HG03558 (cell line): ENCODE data around the gene POFUT2.

Source experiments
- ATAC-seq: cut with Tn5 transposase; IDR thresholded peaks from one replicate; pipeline ENCODE4 v1.9.1; 2021; ENCODE audit warnings: moderate number of reproducible peaks; ENCODE audit not compliant: unreplicated experiment; ENCODE audit errors: extremely low read depth

POFUT2 gene, protein sequence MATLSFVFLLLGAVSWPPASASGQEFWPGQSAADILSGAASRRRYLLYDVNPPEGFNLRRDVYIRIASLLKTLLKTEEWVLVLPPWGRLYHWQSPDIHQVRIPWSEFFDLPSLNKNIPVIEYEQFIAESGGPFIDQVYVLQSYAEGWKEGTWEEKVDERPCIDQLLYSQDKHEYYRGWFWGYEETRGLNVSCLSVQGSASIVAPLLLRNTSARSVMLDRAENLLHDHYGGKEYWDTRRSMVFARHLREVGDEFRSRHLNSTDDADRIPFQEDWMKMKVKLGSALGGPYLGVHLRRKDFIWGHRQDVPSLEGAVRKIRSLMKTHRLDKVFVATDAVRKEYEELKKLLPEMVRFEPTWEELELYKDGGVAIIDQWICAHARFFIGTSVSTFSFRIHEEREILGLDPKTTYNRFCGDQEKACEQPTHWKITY

DNA sequence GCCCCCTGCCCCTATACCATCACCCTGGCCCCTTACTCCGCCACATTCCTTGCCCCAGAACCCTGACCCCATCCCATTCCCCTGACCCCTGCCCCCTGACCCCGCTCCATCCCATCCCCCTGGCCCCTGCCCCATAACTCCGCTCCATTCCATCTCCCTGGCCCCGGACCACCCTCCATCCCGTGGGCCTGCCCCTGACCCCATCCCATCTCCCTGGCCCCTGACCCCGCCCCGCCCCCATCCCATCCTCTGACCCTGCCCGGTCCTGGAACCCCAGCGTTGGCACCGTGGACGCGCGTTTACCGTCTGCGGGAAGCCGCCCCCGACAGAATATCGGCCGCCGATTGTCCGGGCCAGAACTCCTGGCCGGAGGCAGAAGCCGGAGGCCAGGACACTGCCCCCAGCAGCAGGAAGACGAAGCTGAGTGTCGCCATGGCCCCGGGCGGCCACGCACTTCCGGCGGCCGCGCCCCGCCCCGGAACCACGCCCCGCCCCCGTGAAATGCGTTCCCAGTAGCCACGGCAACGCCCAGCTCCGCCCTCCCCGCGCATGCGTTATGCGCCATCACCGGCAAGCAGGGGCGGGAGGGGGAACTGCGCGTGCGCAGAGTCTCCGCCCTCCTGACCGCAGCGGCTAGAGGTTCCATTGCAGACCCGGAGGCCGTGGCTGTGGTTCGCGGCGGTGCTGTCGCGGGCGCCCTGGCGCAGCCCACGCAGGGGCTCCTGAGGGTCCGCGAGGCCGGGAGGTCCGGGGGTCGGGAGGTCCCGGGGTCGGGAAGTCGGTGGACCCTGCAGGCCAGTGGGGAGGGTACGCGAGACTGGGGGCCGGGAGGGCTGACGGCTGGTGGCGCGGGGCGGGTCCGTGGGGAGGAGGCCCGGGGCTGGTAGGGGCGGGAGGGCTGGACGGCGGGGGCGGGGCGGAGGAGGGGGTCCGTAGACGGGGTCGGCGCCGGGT, at the start of gene POFUT2:
POFUT2 (minus strand) TSS at position 458 of the 954 bp plus-strand sequence; CDS start at position 434, 24 bp downstream.
- no peak for ATAC-seq

DNA sequence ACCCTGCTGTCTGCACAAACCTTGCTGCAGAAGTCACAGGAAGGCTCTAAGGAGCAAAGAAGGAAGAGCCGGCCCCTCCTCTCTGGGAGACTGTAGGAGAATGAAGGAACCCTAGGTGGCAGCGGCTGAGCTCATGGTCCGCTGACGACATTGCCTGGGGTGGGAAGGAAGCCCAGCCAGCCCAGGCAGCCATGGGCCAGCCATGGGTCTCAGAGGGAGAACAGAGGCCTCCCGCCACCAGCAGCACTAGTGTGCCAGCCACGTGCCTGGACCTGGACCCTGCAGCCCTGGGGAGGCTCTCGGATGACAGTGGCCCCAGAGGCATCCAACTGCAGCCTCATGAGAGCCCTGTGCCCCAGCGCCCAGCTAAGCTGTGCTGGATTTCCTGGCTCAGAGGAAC, 49.2 kb upstream of the POFUT2 start:
- ATAC-seq, result no peak

DNA sequence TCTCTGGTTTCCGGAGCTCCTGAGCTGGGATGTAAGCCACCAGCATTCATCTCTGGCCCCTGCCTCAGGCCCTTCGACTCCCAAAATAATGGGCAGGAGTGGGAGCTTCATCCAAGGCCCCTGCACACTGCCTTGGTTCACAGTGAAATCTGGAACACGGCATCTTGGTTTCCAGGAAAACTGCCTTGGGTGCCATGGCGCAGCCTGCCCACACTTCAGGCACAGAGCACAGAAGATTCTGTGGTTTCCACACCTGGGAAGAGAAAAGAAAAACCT, 48.8 kb upstream of the POFUT2 start:
- ATAC-seq, result no peak

DNA sequence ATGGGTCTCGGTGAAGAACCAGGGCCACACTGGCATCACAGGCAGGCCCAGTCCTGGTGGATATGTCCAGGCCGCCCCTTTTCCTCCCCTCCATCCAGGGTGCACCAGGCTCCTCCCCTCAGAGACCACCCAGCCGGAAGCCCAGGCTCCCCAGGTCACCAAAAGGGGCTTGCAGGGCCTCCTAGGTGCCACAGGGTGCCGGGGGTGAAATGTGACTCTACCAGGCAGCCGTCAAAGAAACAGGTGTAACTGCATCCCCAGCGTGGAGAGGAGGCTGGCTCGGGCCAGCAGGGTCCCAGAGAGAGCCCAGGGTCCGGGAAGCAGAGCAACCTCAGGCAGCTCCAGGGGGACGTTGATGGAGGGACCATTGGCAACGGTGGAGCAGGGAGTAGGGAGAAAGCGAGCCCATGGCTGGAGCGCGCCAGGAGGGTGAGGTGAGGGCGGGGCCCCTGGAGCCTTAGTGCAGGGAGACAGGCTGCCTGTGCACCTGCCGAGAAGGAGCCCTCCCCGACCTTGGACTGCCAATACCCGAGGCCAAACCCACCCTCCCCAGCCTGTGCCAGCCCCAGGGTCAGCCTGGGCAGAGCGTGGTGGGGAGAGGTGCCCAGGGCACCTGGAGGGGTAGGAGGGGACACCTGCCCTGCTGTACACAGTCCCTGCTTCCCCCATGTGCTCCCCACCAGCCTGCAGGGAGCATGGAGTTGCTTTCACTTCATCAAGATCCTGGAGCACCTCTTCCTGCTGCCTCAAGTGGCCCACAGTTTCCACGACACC, 48.3 kb upstream of the POFUT2 start:
- ATAC-seq, result no peak

DNA sequence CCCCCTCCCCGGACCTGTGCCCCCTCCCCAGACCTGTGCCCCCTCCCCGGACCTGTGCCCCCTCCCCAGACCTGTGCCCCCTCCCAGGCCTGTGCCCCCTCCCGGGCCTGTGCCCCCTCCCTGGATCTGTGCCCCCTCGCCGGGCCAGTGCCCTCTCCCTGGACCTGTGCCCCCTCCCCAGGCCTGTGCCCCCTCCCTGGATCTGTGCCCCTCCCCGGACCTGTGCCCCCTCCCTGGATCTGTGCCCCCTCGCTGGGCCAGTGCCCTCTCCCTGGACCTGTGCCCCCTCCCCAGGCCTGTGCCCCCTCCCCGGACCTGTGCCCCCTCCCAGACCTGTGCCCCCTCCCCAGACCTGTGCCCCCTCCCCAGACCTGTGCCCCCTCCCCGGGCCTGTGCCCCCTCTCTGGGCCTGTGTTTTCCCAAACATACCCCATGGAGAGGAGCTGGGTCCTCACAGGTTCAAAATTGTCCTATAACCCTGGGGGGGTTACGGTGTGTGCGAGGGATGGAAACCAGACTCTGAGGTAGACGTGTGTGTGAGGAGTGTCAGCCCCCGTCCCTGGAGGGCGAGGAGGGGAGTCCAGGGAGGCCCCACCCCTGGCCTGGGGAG, 47.6 kb upstream of the POFUT2 start:
- ATAC-seq, result no peak

DNA sequence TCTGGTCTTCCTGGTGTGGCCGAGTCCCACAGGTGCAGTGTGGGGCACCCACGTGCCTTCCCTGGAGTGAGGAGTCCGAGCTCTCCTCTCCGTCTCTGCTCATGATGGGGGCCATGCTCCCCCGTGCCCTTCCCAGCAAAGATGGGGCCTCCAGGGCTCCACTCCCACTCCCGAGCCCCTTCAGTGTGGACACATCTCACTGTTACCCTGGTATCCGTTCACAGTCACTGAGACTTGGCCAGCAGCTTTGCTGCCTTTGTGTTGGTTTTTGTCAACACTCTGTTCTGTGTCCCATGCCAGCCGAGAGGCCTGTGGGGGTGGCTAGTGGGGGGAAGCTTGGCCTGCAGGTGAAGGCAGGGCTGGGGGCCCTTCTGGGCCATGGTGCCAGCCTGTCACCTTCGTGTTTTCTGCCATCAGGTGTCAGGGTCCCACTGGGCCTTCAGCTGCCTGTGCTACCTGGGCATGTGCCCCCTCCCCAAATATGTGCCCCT, 46.9 kb upstream of the POFUT2 start:
- no peak for ATAC-seq

DNA sequence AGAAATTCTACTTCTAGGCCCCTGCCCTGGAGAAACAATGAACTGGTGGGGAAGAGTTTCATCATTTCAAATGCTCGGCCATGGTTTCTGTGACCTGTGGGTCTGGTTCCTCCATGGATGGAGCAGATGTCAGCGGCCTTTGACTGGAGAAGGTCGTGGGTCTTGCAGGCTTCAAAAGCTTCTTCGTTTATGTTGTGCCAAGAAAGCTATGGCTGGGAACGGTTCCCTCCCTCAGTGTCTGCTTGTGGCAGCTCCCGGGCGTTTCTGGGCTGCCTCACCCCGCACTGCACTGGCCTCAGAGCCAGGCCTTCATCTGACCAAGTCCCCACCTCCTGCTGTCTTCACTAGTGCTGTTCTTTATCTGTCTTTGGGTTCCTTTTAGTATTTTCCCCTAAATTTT, 46.4 kb upstream of the POFUT2 start:
- no peak for ATAC-seq

DNA sequence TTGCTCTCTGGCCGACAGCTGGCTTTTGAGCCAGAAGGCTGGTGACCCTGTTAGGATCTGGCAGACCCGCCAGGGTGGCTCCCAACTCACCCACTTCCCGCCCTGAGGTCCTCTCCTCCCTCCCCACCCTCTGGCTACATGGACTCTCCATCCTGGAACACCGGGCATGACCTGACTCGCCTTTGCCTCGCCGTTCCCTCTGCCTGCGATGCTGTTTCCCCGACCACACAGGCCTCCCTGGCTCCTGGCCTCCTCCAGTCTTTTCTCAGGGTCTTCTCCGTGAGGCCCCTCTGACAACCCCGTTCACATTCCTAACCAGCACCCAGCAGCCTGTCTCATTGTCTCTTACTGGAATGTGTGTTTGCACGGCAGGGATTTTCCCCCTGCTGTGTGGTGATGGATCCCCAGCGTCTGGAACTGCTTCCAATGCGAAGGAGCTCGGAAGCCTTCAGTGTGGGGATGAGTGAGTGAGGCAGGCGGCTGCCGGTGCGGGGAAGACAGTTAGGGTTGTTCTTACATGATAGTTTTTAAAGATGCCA, 46.0 kb upstream of the POFUT2 start:
- ATAC-seq, result no peak

DNA sequence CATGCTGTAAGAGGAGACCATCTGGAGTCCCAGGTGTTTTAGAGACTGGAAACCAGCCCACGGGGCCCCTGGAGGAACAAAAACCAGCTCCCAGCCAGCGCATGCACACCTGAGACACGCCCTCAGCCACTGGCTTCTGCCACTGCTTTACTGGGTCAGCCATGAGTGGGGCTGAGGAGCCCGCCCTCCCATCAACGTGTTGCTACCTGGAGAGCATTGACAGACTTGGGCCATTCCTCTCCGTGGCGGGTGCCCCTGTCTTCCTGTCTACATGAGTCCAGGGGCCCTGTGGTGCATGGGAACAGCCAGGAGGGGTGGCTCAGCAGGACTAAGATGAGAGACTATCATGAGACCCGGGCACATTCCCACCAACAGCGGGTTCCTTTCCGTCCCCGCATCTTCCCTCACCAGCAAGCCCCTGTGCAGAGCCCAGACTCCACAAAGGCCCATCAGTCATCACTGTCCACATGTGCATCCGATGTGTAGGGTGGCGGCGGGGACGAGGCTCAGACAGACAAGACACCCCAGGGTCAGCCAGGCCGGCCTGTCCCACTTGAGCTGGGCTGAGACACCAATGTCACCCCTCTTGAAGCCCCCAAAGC, 45.4 kb upstream of the POFUT2 start:
- ATAC-seq, result no peak

DNA sequence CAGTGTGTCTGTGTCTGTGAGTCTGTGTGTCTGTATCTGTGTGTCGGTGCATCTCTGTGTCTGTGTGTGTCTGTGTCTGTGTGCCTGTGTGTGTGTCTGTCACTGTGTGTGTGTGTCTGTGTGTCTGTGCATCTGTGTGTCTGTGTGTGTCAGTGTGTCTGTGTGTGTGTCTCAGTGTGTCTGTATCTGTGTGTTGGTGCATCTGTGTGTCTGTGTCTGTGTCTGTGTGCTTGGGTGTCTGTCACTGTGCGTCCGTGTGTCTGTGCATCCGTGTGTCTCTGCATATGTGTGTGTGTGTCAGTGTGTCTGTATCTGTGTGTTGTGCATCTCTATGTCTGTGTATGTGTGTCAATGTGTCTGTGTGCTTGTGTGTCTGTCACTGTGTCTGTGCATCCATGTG, 44.7 kb upstream of the POFUT2 start:
- ATAC-seq, result no peak

DNA sequence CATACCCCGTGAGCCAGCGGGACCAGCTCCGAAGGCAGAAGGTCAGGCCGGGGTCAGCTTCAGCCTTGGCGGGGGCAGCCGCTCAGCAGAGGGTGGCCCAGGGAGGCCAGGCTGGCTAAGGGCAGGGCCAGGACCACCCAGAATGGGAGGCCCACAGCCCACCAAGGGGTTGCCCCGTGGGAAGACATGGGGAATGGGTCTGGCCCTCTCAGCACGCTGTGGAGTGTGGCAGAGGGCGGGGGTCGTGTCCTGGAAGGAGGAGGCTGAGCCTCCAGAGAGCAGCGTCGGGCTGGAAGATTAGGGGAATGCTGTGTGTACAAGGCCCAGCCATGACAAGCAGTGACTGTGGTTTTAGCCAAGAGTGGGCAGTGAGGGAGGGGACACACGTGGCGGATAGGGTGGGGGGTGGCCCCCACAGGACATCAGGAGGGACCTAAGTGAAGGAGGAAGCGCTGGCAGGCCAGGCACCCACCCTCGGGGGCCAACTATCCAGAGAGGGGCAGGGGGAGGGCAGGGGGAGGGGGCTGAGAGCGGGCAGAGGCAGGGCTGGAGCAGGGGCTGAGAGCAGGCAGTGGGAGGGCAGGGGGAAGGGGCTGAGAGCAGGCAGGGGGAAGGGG, 43.9 kb upstream of the POFUT2 start:
- ATAC-seq, result no peak

DNA sequence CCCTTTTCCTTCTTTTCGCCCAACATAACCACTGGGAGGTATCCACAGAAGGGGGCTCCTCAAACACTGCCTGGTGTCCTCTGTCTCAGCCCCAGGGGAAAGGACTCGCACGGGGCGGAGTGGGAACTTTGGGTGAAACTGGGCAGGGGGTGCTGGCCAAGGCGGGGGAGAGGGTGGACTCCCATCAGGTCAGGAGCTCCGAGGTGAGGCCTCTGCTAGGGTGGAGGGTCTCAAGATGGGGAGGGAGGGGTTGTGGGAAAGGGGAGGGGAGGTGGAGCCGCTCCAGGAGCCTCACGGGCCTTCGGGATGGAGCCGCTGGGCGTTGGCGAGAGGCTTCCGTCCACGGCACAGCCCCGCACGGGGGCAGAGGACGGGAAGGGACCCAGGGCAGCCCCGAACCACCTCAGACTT, 43.2 kb upstream of the POFUT2 start:
- no peak for ATAC-seq

DNA sequence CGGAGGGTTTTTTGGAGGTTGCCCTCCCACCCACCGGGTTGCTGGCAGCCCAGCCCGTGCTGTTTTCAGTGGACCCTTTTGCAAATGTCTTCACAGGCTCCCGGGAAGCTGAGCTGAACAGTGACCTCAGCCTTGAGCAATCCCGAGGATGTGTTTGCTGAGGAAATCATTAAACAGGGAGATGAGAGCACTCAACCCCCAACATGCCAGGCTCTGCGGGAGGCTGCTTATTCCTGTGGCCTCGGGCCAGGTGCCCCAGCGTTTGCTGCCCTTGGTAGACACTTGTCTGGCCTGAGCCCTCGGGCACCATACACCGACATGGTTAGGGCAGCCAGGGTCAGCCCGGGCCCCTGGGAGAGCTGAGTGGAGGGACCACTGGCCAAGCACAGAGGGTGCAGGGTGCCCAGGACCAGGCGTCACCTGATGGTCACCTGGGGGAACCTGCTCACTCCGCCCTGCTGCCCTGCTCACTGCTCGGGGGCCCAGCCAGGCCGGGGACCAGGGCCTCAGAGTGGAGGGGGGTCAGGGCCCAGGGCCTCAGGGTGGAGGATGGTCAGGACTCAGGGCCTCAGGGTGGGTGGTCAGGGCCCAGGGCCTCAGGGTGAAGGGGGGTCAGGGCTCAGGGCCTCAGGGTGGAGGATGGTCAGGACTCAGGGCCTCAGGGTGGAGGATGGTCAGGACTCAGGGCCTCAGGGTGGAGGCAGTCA, 42.5 kb upstream of the POFUT2 start:
- no peak for ATAC-seq

DNA sequence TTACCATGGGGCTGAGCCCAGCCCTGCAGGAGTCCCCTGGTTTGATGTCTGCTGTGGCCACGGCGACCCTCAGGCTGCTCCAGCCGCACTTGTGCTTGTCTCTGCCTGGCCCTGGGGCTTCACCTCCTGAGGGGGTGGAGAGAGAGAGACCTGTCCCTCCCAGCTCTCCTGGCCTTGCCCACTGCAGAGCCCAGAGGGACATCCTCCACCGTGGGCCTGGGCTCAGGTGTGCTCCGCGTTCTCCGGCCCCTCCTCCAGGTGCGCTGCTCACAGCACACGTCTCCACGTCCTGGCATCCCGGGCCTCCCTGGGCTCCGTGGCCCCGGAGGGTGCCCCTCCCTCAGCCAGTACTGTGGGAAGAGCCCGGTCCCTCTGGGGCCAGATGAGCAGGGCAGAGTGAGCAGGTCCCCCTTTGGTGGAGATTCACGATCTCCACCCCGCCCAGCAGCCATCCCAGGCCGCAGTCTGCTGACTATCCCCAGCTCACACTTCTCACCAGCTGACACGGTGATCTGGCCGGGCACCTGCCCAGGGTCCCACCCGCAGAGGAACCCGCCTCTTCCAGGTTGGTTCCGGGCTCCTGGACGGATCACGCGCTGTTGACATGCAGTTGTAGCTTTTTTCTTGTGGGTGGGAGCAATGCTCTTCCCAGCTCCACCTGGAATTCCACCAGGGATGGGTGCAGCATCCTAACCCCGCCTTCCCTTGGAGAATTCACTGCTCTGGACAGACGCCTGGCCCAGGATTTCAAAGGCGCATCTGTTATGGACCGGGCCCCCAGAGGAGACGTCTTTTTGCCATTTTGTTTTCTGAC, 41.8 kb upstream of the POFUT2 start:
- ATAC-seq, result no peak

DNA sequence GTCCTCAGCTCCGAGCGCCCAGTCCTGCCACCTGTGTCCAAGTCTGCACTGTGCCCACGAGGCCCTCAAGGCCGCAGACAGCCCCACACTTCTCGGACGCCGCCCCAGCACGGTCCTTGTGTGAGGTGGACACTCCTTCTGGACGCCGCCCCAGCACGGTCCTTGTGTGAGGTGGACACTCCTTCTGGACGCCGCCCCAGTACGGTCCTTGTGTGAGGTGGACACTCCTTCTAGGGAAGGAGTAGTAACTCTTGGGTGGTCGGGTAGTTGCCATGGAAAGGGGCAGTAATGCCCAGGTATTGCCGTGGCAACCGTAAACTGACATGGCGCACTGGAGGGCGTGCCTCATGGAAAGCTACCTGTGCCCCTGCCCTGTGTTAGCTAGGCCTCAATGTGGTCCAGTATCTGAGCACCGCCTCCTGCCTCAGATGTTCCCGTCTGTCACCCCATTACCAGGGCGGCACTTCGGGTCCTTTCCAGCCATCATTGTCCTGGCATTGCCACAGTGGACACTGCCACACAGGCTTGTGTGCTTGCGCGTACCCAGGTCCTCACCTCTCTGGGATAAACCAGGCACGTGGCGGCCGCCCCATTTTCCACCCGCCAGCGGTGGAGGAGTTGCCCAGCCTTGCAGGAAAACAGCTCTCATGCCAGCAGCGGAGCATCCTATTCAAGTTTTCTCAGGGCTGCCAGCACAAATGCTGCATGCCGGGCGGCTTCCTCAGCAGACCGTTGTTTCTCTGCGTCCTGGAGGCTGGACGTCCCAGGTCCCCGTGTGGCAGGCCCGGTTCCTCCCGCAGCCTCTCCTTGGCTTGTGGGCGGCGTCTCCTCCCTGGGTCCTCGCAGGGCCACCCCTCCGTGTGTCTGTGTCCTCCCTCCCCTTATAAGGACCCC, 40.8 kb upstream of the POFUT2 start:
- ATAC-seq, result no peak

DNA sequence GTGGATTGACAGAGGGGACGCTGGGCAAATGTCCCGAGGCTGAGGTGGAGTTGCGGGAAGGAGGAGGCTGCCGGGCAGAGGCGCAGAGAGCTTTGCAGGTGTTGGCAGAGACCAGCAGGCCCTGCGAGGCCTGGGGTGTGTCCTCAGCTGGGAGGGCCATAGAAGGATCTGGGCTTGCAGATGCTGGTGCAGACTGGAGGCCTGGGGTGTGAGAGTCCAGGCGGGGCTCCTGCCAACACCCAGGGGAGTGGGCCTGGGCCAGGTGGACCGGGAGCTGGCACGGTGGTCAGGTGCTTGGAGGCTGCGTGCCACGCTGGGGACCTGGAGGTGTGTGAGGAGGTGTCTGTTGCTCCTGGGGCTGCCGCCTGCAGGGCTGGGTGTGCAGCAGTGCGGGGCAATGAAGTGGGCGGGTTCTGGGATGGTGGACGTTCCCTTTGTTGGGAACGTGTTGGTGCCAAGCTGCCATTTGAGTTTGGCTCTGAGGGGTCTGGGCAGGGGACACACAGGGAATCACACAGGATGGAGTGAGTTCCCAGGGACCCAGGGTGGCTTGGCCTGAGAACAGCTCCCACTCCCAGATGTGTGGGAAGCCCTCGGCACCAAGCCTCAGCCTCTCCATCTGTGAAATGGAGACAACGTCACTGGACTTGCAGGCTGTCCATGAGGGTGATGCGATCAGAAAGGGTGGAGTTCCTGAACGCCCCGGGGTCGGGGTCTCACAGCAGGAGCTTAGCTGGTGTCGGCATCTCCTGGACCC, 39.9 kb upstream of the POFUT2 start:
- no peak for ATAC-seq
